WTC11 (cell line): ENCODE measurements around the gene ZMYND12. TPM values are rescaled to one million over a fixed set of nuclear protein-coding genes. Genes with fewer than 3 reads are reported as not detected.
A peak's percentile ranks its signal among the peaks of the same experiment; 100 is the strongest.

Experiments used
- CTCF ChIP-seq: fragments of 200-600 bp; IDR thresholded peaks from 2 replicates; pipeline ENCODE4 v1.8.0; 2022; ENCODE audit warnings: antibody characterized with exemption
- E2F1 ChIP-seq: sonication (generic); formaldehyde crosslinking; IDR thresholded peaks from 2 replicates; pipeline ENCODE4 v1.8.0; 2022; ENCODE audit warnings: mild to moderate bottlenecking, missing genetic modification reagents
- FOXJ3 ChIP-seq: sonication (generic); formaldehyde crosslinking; IDR thresholded peaks from 2 replicates; pipeline ENCODE4 v1.9.0; 2021; ENCODE audit warnings: missing genetic modification reagents, mild to moderate bottlenecking, borderline replicate concordance
- FOXK1 ChIP-seq: sonication (generic); formaldehyde crosslinking; IDR thresholded peaks from 2 replicates; pipeline ENCODE4 v1.8.0; 2022; ENCODE audit warnings: mild to moderate bottlenecking, moderate library complexity, missing genetic modification reagents
- GABPB1 ChIP-seq: sonication (generic); formaldehyde crosslinking; IDR thresholded peaks from 2 replicates; pipeline ENCODE4 v1.8.1; 2023; ENCODE audit warnings: mild to moderate bottlenecking, missing genetic modification reagents
- HMGA2 ChIP-seq: fragments of 250-450 bp; sonication (Bioruptor Pico); IDR thresholded peaks from 2 replicates; pipeline ENCODE4 v1.4.0; 2021; ENCODE audit warnings: mild to moderate bottlenecking, moderate library complexity
- HMGXB4 ChIP-seq: sonication (generic); formaldehyde crosslinking; IDR thresholded peaks from 2 replicates; pipeline ENCODE4 v1.8.1; 2023; ENCODE audit warnings: mild to moderate bottlenecking, moderate library complexity, missing genetic modification reagents
- IRF1 ChIP-seq: sonication (generic); formaldehyde crosslinking; IDR thresholded peaks from 2 replicates; pipeline ENCODE4 v1.8.0; 2023; ENCODE audit warnings: missing genetic modification reagents
- IRF2 ChIP-seq: sonication (generic); formaldehyde crosslinking; IDR thresholded peaks from 2 replicates; pipeline ENCODE4 v1.8.0; 2022; ENCODE audit warnings: low read depth, missing genetic modification reagents, borderline replicate concordance
- MAX ChIP-seq: sonication (generic); formaldehyde crosslinking; IDR thresholded peaks from 2 replicates; pipeline ENCODE4 v1.8.0; 2022; ENCODE audit warnings: mild to moderate bottlenecking, missing genetic modification reagents
- NR1H2 ChIP-seq: sonication (generic); formaldehyde crosslinking; IDR thresholded peaks from 2 replicates; pipeline ENCODE4 v1.9.0; 2021; ENCODE audit warnings: mild to moderate bottlenecking, moderate library complexity, missing genetic modification reagents
- PRRX2 ChIP-seq: fragments of 250-450 bp; sonication (Bioruptor Pico); IDR thresholded peaks from 2 replicates; pipeline ENCODE4 v1.8.0; 2021; ENCODE audit warnings: mild to moderate bottlenecking
- RELA ChIP-seq: sonication (generic); formaldehyde crosslinking; IDR thresholded peaks from 2 replicates; pipeline ENCODE4 v1.8.1; 2022; ENCODE audit warnings: missing genetic modification reagents, mild to moderate bottlenecking, borderline replicate concordance
- SP1 ChIP-seq: sonication (generic); formaldehyde crosslinking; conservative IDR thresholded peaks from 2 replicates; pipeline ENCODE4 v1.8.1; 2022; ENCODE audit warnings: missing genetic modification reagents
- TEAD1 ChIP-seq: sonication (generic); formaldehyde crosslinking; IDR thresholded peaks from 2 replicates; pipeline ENCODE4 v1.8.0; 2022; ENCODE audit warnings: mild to moderate bottlenecking, missing genetic modification reagents
- TEAD4 ChIP-seq: sonication (generic); formaldehyde crosslinking; IDR thresholded peaks from 2 replicates; pipeline ENCODE4 v1.8.0; 2022; ENCODE audit warnings: mild to moderate bottlenecking, missing genetic modification reagents
- ZNF138 ChIP-seq: sonication (generic); formaldehyde crosslinking; conservative IDR thresholded peaks from 2 replicates; pipeline ENCODE4 v1.8.1; 2022; ENCODE audit warnings: mild to moderate bottlenecking, moderate library complexity, missing genetic modification reagents
- ZNF263 ChIP-seq: sonication (generic); formaldehyde crosslinking; IDR thresholded peaks from 2 replicates; pipeline ENCODE4 v1.8.1; 2022; ENCODE audit warnings: low read depth, mild to moderate bottlenecking, moderate library complexity, missing genetic modification reagents
- ZNF281 ChIP-seq: sonication (generic); formaldehyde crosslinking; IDR thresholded peaks from 2 replicates; pipeline ENCODE4 v1.8.0; 2023; ENCODE audit warnings: mild to moderate bottlenecking, missing genetic modification reagents
- ZNF512 ChIP-seq: sonication (generic); formaldehyde crosslinking; IDR thresholded peaks from 2 replicates; pipeline ENCODE4 v1.8.1; 2022; ENCODE audit warnings: missing genetic modification reagents, borderline replicate concordance
- ZNF532 ChIP-seq: fragments of 250-450 bp; sonication (Bioruptor Pico); IDR thresholded peaks from 2 replicates; pipeline ENCODE4 v1.9.0; 2021; ENCODE audit warnings: mild to moderate bottlenecking, borderline replicate concordance
- ZSCAN18 ChIP-seq: fragments of 250-450 bp; sonication (Bioruptor Pico); IDR thresholded peaks from 2 replicates; pipeline ENCODE4 v2.1.2; 2022; ENCODE audit warnings: mild to moderate bottlenecking, moderate library complexity
- total RNA-seq: library from RNA; stranded (reverse); gene quantifications from 3 replicates; pipeline ENCODE4 v1.2.3, GENCODE V29; 2021

ZMYND12 gene
- total RNA-seq, 1 experiment from 2014 or later = 0.63 TPM

GRCh38 chr1:42456010-42456753 is at the start of gene ZMYND12, which contains the start of gene PPCS (continued):
- TF ChIP-seq ZSCAN18 (CRISPR knock-in tag) (no peak), ZNF532 (no peak), PRRX2 (CRISPR knock-in tag) (no peak), SP1 (CRISPR knock-in tag) (peak; percentile 86), HMGXB4 (CRISPR knock-in tag) (peak; percentile 74; the same call in 1 of the 2 replicates), IRF2 (no peak), HMGA2 (CRISPR knock-in tag) (no peak), TEAD1 (no peak; the same call in 1 of the 2 replicates), ZNF263 (CRISPR knock-in tag) (no peak), FOXJ3 (no peak), FOXK1 (CRISPR knock-in tag) (peak; percentile 71; the same call in 1 of the 2 replicates), ZNF281 (no peak), TEAD4 (CRISPR knock-in tag) (no peak), MAX (CRISPR knock-in tag) (peak; percentile 58; the same call in 1 of the 2 replicates), E2F1 (CRISPR knock-in tag) (no peak), NR1H2 (CRISPR knock-in tag) (no peak), IRF1 (CRISPR knock-in tag) (no peak), ZNF512 (CRISPR knock-in tag) (no peak), ZNF138 (CRISPR knock-in tag) (no peak; the same call in 1 of the 2 replicates), RELA (CRISPR knock-in tag) (no peak; the same call in 1 of the 2 replicates), GABPB1 (peak; percentile 35; the same call in 1 of the 2 replicates), CTCF (no peak)
